ENCODE data around the gene MYH11.

DNA sequence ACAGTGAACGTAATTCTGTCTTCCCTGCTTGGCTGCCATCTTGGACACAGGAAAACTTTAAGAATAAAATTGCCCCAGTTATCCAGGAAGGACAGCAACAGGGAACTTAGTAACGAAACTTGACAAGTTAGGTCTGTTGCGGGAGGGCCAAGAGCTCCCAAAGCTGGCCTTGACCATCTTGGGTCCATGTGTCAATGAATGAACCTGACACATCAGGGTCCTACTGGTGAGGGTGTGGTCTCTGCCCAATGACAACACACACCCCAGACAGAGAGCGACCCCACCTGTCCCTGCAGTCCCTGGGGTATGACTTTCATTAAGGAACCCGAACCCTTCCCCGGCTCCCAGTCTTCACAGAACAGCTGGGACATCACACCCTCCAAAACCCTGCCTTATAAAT is 110.5 kb downstream of the MYH11 start:
- TF ChIP-seq, protein P1, sequence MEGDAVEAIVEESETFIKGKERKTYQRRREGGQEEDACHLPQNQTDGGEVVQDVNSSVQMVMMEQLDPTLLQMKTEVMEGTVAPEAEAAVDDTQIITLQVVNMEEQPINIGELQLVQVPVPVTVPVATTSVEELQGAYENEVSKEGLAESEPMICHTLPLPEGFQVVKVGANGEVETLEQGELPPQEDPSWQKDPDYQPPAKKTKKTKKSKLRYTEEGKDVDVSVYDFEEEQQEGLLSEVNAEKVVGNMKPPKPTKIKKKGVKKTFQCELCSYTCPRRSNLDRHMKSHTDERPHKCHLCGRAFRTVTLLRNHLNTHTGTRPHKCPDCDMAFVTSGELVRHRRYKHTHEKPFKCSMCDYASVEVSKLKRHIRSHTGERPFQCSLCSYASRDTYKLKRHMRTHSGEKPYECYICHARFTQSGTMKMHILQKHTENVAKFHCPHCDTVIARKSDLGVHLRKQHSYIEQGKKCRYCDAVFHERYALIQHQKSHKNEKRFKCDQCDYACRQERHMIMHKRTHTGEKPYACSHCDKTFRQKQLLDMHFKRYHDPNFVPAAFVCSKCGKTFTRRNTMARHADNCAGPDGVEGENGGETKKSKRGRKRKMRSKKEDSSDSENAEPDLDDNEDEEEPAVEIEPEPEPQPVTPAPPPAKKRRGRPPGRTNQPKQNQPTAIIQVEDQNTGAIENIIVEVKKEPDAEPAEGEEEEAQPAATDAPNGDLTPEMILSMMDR (IDR thresholded peaks at IDR 0.05): no peak
- no peak for TF ChIP-seq ZFX (IDR thresholded peaks at IDR 0.05; ENCODE audit: borderline replicate concordance)
